Caco-2 (cell line): Measurements from ENCODE around the gene PTBP2. TPM values are rescaled to one million over a fixed set of nuclear protein-coding genes. Genes with fewer than 3 reads are reported as not detected.

ENCODE experiments used
- BruUV-seq: library from RNA; stranded (reverse); fragments of 400-500 nt; replicated peaks from 2 replicates; lab custom pipeline; 2021; lab: Mats Ljungman, UMichigan
- CTCF ChIA-PET: fragments of 300-600 bp; sonication (Branson Sonifier 250); formaldehyde crosslinking; loops from one replicate; lab custom pipeline; 2022; ENCODE audit warnings: antibody characterized with exemption; lab: Charles Lee
- POLR2A ChIA-PET: fragments of 300-600 bp; sonication (Branson Sonifier 250); formaldehyde crosslinking; loops from one replicate; lab custom pipeline; 2022; ENCODE audit warnings: antibody characterized with exemption; lab: Charles Lee
- DNase-seq, 2 experiments: peaks; one replicate each; pipeline versions ENCODE4 v3.0.0 to v3.0.0-alpha.2; 2020 to 2022
- H3K27me3 ChIP-seq: replicated peaks from 2 replicates; pipeline ENCODE4 v1.6.0; 2011; ENCODE audit warnings: low read length; ENCODE audit not compliant: control insufficient read depth, insufficient read depth
- H3K36me3 ChIP-seq: 2 replicates; pipeline ENCODE4 v1.5.1; 2011; ENCODE audit warnings: low read length; ENCODE audit not compliant: control insufficient read depth, insufficient read depth
- H3K4me1 ChIP-seq: fragments of 250-450 bp; sonication (Bioruptor Pico); 2 replicates; pipeline ENCODE4 v1.5.1; 2020; ENCODE audit warnings: mild to moderate bottlenecking
- H3K4me3 ChIP-seq: 2 replicates; pipeline ENCODE4 v1.5.1; 2011; ENCODE audit warnings: low read depth, mild to moderate bottlenecking, control low read depth, low read length
- H3K9me3 ChIP-seq: fragments of 250-450 bp; sonication (Bioruptor Pico); 2 replicates; pipeline ENCODE4 v1.5.1; 2020; ENCODE audit warnings: mild to moderate bottlenecking, moderate library complexity
- H3K27ac Mint-ChIP-seq: one replicate; pipeline ENCODE4 v1.8.0; 2022; ENCODE audit warnings: mixed read lengths; ENCODE audit not compliant: unreplicated experiment
- H3K27me3 Mint-ChIP-seq: one replicate; pipeline ENCODE4 v1.8.0; 2022; ENCODE audit warnings: mixed read lengths; ENCODE audit not compliant: insufficient read depth, unreplicated experiment
- H3K36me3 Mint-ChIP-seq: one replicate; pipeline ENCODE4 v1.8.0; 2022; ENCODE audit warnings: mild to moderate bottlenecking, mixed read lengths; ENCODE audit not compliant: insufficient read depth, unreplicated experiment
- H3K4me1 Mint-ChIP-seq: one replicate; pipeline ENCODE4 v1.8.0; 2022; ENCODE audit warnings: low read depth, mixed read lengths; ENCODE audit not compliant: unreplicated experiment
- H3K4me3 Mint-ChIP-seq: one replicate; pipeline ENCODE4 v1.8.0; 2022; ENCODE audit warnings: mild to moderate bottlenecking, moderate library complexity, mixed read lengths; ENCODE audit not compliant: unreplicated experiment
- H3K9me3 Mint-ChIP-seq: one replicate; pipeline ENCODE4 v1.8.0; 2022; ENCODE audit warnings: mixed read lengths; ENCODE audit not compliant: unreplicated experiment
- intact Hi-C: fragments of 100-400 bp; cut with micrococcal nuclease; formaldehyde crosslinking; loops from one replicate; pipeline ENCODE4 v1.10.0; 2022; ENCODE audit not compliant: unreplicated experiment
- total RNA-seq: library from RNA; stranded (reverse); gene quantifications from 2 replicates; pipeline ENCODE4 v1.2.3, GENCODE V29; 2022
- TF ChIP-seq, protein P1 (sequence below), 2 experiments: fragments of 200-600 bp in 1 of 2; IDR thresholded peaks; 1 replicate in 1 of 2; 2 replicates in 1 of 2; pipeline versions ENCODE4 v1.5.1 to v1.8.0; 2011 to 2022; ENCODE audit warnings: antibody characterized with exemption in 1 of 2, control low read depth in 1 of 2, inconsistent platforms in 1 of 2, low read depth in 1 of 2, low read length in 1 of 2, mild to moderate bottlenecking in 1 of 2, moderate library complexity in 1 of 2; ENCODE audit not compliant: insufficient read depth in 1 of 2, severe bottlenecking in 1 of 2, unreplicated experiment in 1 of 2

Gene PTBP2
- total RNA-seq, 1 experiment from 2014 or later = 11.3 TPM

DNA sequence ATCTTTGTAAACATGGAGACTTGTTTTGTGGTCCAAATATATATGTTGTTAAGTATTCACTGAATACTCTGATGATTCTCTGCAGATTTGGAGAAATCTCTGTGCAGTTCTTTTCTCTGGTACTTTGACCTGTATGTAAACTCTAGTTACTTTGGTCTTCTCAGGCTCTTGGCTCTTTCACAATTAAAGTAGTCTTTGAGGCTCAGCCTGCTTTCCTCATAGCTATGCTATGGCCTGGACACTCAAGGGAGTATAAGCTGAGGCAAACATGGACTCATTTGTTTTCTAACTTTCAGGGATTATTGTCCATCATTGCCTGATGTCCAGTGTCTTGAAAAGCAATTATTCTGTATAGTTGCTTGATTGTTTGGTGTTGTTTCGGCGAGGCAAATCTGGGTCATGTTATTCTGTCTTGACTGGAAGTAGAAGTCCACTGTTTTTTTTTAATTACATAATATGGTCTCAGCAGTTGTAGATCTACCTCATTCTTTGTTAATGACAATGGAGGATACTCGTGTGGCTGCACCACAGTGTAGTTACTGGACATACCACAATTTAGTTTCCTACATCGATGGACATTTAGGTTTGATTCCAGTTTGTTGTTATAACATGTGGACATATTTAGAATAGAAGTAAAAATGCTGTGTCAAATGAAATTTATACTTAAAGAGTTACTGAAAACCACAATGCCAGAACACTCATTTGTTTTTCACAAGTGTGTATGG is 9.2 kb downstream of the PTBP2 start:
- Mint-ChIP-seq H3K27ac (no peak overlapping the region), H3K4me1 (peaks cover 8% of the 10 kb centered on the region), H3K9me3 (no peaks in the 10 kb centered on the region), H3K27me3 (no peaks in the 10 kb centered on the region), H3K36me3 (peaks cover 15% of the 10 kb centered on the region), H3K4me3 (no peak overlapping the region)
- TF ChIP-seq, protein P1, sequence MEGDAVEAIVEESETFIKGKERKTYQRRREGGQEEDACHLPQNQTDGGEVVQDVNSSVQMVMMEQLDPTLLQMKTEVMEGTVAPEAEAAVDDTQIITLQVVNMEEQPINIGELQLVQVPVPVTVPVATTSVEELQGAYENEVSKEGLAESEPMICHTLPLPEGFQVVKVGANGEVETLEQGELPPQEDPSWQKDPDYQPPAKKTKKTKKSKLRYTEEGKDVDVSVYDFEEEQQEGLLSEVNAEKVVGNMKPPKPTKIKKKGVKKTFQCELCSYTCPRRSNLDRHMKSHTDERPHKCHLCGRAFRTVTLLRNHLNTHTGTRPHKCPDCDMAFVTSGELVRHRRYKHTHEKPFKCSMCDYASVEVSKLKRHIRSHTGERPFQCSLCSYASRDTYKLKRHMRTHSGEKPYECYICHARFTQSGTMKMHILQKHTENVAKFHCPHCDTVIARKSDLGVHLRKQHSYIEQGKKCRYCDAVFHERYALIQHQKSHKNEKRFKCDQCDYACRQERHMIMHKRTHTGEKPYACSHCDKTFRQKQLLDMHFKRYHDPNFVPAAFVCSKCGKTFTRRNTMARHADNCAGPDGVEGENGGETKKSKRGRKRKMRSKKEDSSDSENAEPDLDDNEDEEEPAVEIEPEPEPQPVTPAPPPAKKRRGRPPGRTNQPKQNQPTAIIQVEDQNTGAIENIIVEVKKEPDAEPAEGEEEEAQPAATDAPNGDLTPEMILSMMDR (IDR thresholded peaks at IDR 0.05; ENCODE audit: insufficient read depth in 1 of 2, low read depth in 1 of 2, low read length in 1 of 2, severe bottlenecking in 1 of 2, unreplicated experiment in 1 of 2) = no peak
- POLR2A ChIA-PET = no interaction called here
- Histone ChIP-seq H3K9me3 (no peaks in the 10 kb centered on the region), H3K36me3 (no peaks in the 10 kb centered on the region), H3K4me1 (no peaks in the 10 kb centered on the region), H3K4me3 (no peak overlapping the region), H3K27me3 (no peaks in the 10 kb centered on the region)
- CTCF ChIA-PET = no interaction called here
- intact Hi-C loops = no loop called here
- DNase-seq = no peak
- no TSS peak for BruUV-seq

DNA sequence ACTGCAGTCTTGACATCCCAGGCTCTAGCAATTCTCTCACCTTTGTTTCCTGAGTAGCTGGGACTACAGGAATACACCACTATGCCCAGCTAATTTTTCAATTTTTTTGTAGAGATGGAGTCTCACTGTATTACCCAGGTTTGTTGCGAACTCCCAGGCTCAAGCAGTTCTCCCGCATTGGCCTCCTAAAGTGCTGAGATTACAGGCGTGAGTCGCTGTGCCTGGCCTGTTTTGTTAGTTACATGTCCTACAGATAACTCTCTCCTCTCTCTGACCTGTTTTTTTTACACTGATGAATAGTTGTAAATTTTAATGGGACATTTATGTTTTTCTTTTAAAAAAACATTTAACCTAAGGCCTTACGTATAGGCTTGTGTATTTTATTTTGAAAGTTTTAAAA is 19.8 kb downstream of the PTBP2 start:
- no peak overlapping the region for H3K4me3 Mint-ChIP-seq
- H3K27me3 Mint-ChIP-seq = no peaks in the 10 kb centered on the region
- no peaks in the 10 kb centered on the region for H3K36me3 ChIP-seq
- peaks cover 5% of the 10 kb centered on the region for H3K36me3 Mint-ChIP-seq
- intact Hi-C loops = no loop called here
- no peaks in the 10 kb centered on the region for H3K4me1 ChIP-seq
- H3K27me3 ChIP-seq = no peaks in the 10 kb centered on the region
- DNase-seq = no peak
- no peaks in the 10 kb centered on the region for H3K9me3 Mint-ChIP-seq
- no TSS peak for BruUV-seq
- no peak overlapping the region for H3K27ac Mint-ChIP-seq
- TF ChIP-seq, protein P1 (IDR thresholded peaks at IDR 0.05; ENCODE audit: insufficient read depth in 1 of 2, low read depth in 1 of 2, low read length in 1 of 2, severe bottlenecking in 1 of 2, unreplicated experiment in 1 of 2) = no peak
- no peak overlapping the region for H3K4me3 ChIP-seq
- no peaks in the 10 kb centered on the region for H3K4me1 Mint-ChIP-seq
- ChIA-PET POLR2A (no interaction called here), CTCF (no interaction called here)
- no peaks in the 10 kb centered on the region for H3K9me3 ChIP-seq

DNA sequence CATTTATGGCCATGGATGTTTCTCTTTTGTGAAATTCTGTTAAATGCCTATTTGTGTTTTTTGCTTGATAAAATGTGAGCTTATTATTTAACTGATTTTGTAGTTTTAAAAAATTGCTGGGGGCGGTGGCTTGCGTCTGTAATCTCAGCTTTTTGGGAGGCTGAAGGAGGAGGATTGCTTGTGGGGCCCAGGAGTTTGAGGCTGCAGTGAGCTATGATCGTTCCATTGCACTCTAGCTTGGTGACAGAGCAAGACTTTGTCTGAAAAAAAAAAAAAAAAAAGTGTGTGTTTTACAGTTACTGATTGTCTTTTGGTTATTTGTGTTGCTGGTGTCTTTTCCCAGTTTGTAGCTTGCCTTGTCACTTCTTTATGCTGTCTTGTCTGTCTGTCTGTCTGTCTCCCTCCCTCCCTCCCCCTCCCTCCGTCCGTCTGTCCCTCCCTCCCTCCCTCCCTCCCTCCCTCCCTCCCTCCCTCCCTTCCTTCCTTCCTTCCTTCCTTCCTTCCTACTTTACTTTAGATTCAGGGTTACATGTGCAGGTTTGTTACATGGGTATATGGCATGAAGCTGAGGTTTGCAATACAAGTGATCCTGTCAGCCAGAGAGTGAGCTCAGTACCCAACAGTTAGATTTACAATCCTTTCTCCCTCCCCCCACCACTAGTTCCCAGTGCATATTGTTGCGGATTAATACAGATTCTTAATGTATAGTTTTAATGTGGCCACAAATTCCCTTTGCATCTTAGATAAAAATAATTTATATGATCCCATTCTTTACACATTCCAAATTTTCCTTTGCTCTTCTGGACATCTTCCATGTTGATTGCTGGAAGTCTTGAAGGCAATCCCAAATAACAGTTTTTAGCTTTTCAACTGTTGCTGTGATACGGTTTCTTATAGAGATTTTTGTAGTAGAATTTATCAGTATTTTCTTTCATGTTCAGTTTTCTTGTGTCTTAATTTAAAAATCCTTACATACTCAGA is 25.1 kb downstream of the PTBP2 start:
- H3K4me3 Mint-ChIP-seq = no peak overlapping the region
- intact Hi-C loops = no loop called here
- no peaks in the 10 kb centered on the region for H3K4me1 Mint-ChIP-seq
- ChIA-PET CTCF (interaction anchor here (0.6 kb wide), 1 partner anchor 35 kb away, joined by 5 read pairs; no protein-coding TSS in a partner anchor), POLR2A (no interaction called here)
- H3K4me3 ChIP-seq = no peak overlapping the region
- DNase-seq = no peak
- H3K36me3 Mint-ChIP-seq = peaks cover 8% of the 10 kb centered on the region
- no peaks in the 10 kb centered on the region for H3K9me3 ChIP-seq
- TF ChIP-seq, protein P1 (IDR thresholded peaks at IDR 0.05; ENCODE audit: insufficient read depth in 1 of 2, low read depth in 1 of 2, low read length in 1 of 2, severe bottlenecking in 1 of 2, unreplicated experiment in 1 of 2) = no peak
- H3K27me3 ChIP-seq = no peaks in the 10 kb centered on the region
- H3K9me3 Mint-ChIP-seq = no peaks in the 10 kb centered on the region
- no TSS peak for BruUV-seq
- no peaks in the 10 kb centered on the region for H3K27me3 Mint-ChIP-seq
- no peaks in the 10 kb centered on the region for H3K36me3 ChIP-seq
- no peak overlapping the region for H3K27ac Mint-ChIP-seq
- H3K4me1 ChIP-seq = no peaks in the 10 kb centered on the region
